H9 (cell line): ENCODE results near the gene ZNF708. TPM values are rescaled to one million over a fixed set of nuclear protein-coding genes. Genes with fewer than 3 reads are reported as not detected.

ENCODE experiments used
- DNase-seq: peaks from one replicate; pipeline ENCODE4 v3.0.0-alpha.2; 2017
- H2AFZ ChIP-seq: one replicate; pipeline ENCODE4 v1.6.1; 2013; ENCODE audit warnings: mild to moderate bottlenecking, low read length, control low read depth, moderate library complexity
- H2AK5ac ChIP-seq: 2 replicates; pipeline ENCODE4 v1.6.1; 2013; ENCODE audit warnings: low read length, control low read depth, mixed read lengths; ENCODE audit not compliant: insufficient read length
- H2BK120ac ChIP-seq: one replicate; pipeline ENCODE4 v1.6.1; 2013; ENCODE audit warnings: low read depth, mild to moderate bottlenecking, low read length, control low read depth, inconsistent platforms; ENCODE audit not compliant: poor library complexity, severe bottlenecking
- H2BK12ac ChIP-seq: 2 replicates; pipeline ENCODE4 v1.6.1; 2013; ENCODE audit warnings: low read length, control low read depth, mixed read lengths, low read depth; ENCODE audit not compliant: insufficient read length
- H2BK15ac ChIP-seq: 2 replicates; pipeline ENCODE4 v1.6.1; 2013; ENCODE audit warnings: low read depth, low read length, control low read depth
- H2BK20ac ChIP-seq: one replicate; pipeline ENCODE4 v1.6.1; 2013; ENCODE audit warnings: low read depth, mild to moderate bottlenecking, low read length, control low read depth, inconsistent platforms; ENCODE audit not compliant: poor library complexity, severe bottlenecking
- H2BK5ac ChIP-seq: 2 replicates; pipeline ENCODE4 v1.6.1; 2013; ENCODE audit warnings: low read length, control low read depth, mixed read lengths; ENCODE audit not compliant: insufficient read length
- H3K14ac ChIP-seq: 2 replicates; pipeline ENCODE4 v1.6.1; 2013; ENCODE audit warnings: low read length, control low read depth; ENCODE audit not compliant: insufficient read depth
- H3K18ac ChIP-seq: 2 replicates; pipeline ENCODE4 v1.6.1; 2013; ENCODE audit warnings: low read depth, mild to moderate bottlenecking, mixed read lengths, low read length, control low read depth; ENCODE audit not compliant: insufficient read length
- H3K23ac ChIP-seq: 2 replicates; pipeline ENCODE4 v1.6.1; 2013; ENCODE audit warnings: low read length, control low read depth, mixed read lengths, low read depth; ENCODE audit not compliant: insufficient read length
- H3K23me2 ChIP-seq: 2 replicates; pipeline ENCODE4 v1.6.1; 2013; ENCODE audit warnings: low read depth, mild to moderate bottlenecking, mixed read lengths, low read length, control low read depth; ENCODE audit not compliant: insufficient read length, poor library complexity, severe bottlenecking
- H3K27ac ChIP-seq: 2 replicates; pipeline ENCODE4 v1.5.1; 2013; ENCODE audit warnings: low read length, control low read depth, mixed read lengths, low read depth; ENCODE audit not compliant: insufficient read length
- H3K27me3 ChIP-seq: 2 replicates; pipeline ENCODE4 v1.6.1; 2013; ENCODE audit warnings: low read length, control low read depth, inconsistent platforms; ENCODE audit not compliant: insufficient read depth
- H3K4ac ChIP-seq: 2 replicates; pipeline ENCODE4 v1.6.1; 2013; ENCODE audit warnings: low read depth, mild to moderate bottlenecking, control low read depth, inconsistent platforms, low read length, moderate library complexity
- H3K4me1 ChIP-seq: 2 replicates; pipeline ENCODE4 v1.6.1; 2013; ENCODE audit warnings: low read length, control low read depth, inconsistent platforms; ENCODE audit not compliant: insufficient read depth
- H3K4me2 ChIP-seq: 2 replicates; pipeline ENCODE4 v1.6.1; 2013; ENCODE audit warnings: low read length, control low read depth, mixed read lengths; ENCODE audit not compliant: insufficient read length, insufficient read depth
- H3K56ac ChIP-seq: 2 replicates; pipeline ENCODE4 v1.6.1; 2013; ENCODE audit warnings: low read depth, mild to moderate bottlenecking, mixed read lengths, low read length, control low read depth; ENCODE audit not compliant: insufficient read length
- H3K79me1 ChIP-seq: 2 replicates; pipeline ENCODE4 v1.6.1; 2013; ENCODE audit warnings: low read depth, mild to moderate bottlenecking, moderate library complexity, low read length, control low read depth, inconsistent platforms; ENCODE audit not compliant: insufficient read depth, poor library complexity, severe bottlenecking
- H3K79me2 ChIP-seq: 2 replicates; pipeline ENCODE4 v1.6.1; 2013; ENCODE audit warnings: low read length, control low read depth, inconsistent platforms; ENCODE audit not compliant: insufficient read depth
- H3K9ac ChIP-seq: 2 replicates; pipeline ENCODE4 v1.6.1; 2013; ENCODE audit warnings: low read length, control low read depth, mixed read lengths; ENCODE audit not compliant: insufficient read length; ENCODE audit errors: extremely low read depth
- H3K9me3 ChIP-seq: one replicate; pipeline ENCODE4 v1.6.1; 2013; ENCODE audit warnings: low read depth, low read length, inconsistent platforms; ENCODE audit not compliant: control insufficient read depth
- H3T11ph ChIP-seq: one replicate; pipeline ENCODE4 v1.6.1; 2013; ENCODE audit warnings: mild to moderate bottlenecking, low read length, control low read depth, inconsistent platforms
- H4K20me1 ChIP-seq: one replicate; pipeline ENCODE4 v1.6.1; 2013; ENCODE audit not compliant: control insufficient read depth, insufficient read length, insufficient read depth
- H4K5ac ChIP-seq: 2 replicates; pipeline ENCODE4 v1.6.1; 2013; ENCODE audit warnings: low read depth, mild to moderate bottlenecking, mixed read lengths, low read length, control low read depth; ENCODE audit not compliant: insufficient read length
- H4K8ac ChIP-seq: replicated peaks from 2 replicates; pipeline ENCODE4 v1.6.1; 2013; ENCODE audit warnings: low read length, control low read depth, mixed read lengths, low read depth; ENCODE audit not compliant: insufficient read length
- H4K91ac ChIP-seq: 2 replicates; pipeline ENCODE4 v1.6.1; 2013; ENCODE audit warnings: low read depth, mild to moderate bottlenecking, moderate library complexity, mixed read lengths, low read length, control low read depth; ENCODE audit not compliant: insufficient read length
- H3K27ac Mint-ChIP-seq, 3 experiments: 2 replicates in 2 of 3; 3 replicates in 1 of 3; pipeline ENCODE4 v1.8.0; 2020 to 2021; ENCODE audit warnings: mixed read lengths in 3 of 3, mild to moderate bottlenecking in 1 of 3, moderate library complexity in 1 of 3
- H3K27me3 Mint-ChIP-seq: 2 replicates; pipeline ENCODE4 v1.8.0; 2021; ENCODE audit warnings: low read depth, mild to moderate bottlenecking, moderate library complexity, mixed read lengths
- H3K36me3 Mint-ChIP-seq, 3 experiments: 2 replicates in 2 of 3; 3 replicates in 1 of 3; pipeline ENCODE4 v1.8.0; 2020 to 2021; ENCODE audit warnings: low read depth in 3 of 3, mixed read lengths in 3 of 3; ENCODE audit not compliant: insufficient read depth in 1 of 3
- H3K4me1 Mint-ChIP-seq, 2 experiments: 2 replicates each; pipeline ENCODE4 v1.8.0; 2020; ENCODE audit warnings: mixed read lengths in 2 of 2
- H3K4me3 Mint-ChIP-seq, 2 experiments: 2 replicates in 1 of 2; 3 replicates in 1 of 2; pipeline ENCODE4 v1.8.0; 2020 to 2021; ENCODE audit warnings: mild to moderate bottlenecking in 2 of 2, mixed read lengths in 2 of 2, moderate library complexity in 1 of 2
- H3K9me3 Mint-ChIP-seq, 2 experiments: 2 replicates in 1 of 2; 3 replicates in 1 of 2; pipeline ENCODE4 v1.8.0; 2020; ENCODE audit warnings: mild to moderate bottlenecking in 2 of 2, mixed read lengths in 2 of 2, moderate library complexity in 1 of 2
- WGBS: extraction: QIAGEN DNeasy Blood & Tissue Kit; methylation state at CpG from one replicate; pipeline ENCODE4 v1.1.7; 2013; ENCODE audit warnings: missing lambda C conversion rate, low lambda C conversion rate, mixed read lengths; ENCODE audit not compliant: insufficient read length; ENCODE audit errors: extremely low coverage; 5-methylcytosine and 5-hydroxymethylcytosine counted together
- total RNA-seq: library from RNA; stranded (reverse); gene quantifications from 2 replicates; pipeline ENCODE4 v1.2.1, GENCODE V29; 2021
- TF ChIP-seq, protein P1 (sequence below): fragments of 200-600 bp; sonication (generic); conservative IDR thresholded peaks from 3 replicates; pipeline ENCODE4 v1.8.0; 2021; ENCODE audit warnings: antibody characterized with exemption, mild to moderate bottlenecking

The ZNF708 gene
- total RNA-seq, 1 experiment from 2014 or later = 34.4 TPM

DNA sequence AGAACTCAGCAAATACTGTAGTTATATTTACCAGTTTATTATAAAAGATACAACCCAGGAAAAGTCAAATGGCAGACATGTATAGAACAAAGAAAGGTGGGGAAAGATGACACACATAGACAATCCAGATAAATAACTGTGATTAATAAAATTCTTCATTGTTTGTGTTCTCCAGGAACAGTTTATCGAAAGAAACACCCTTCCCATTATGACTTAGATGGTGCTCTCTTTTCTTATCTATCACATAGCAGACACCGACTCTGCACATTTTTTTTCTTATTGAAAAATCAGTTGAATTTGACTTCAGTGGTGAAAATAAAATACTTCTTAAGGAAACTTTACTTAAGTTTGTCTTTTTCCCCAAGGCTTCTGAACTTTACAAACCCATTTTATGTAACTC, 6.2 kb downstream of the ZNF708 start:
- H2BK15ac ChIP-seq = no peak overlapping the region
- no peak overlapping the region for H3K56ac ChIP-seq
- H3K27ac ChIP-seq = no peak overlapping the region
- peaks cover 31 to 37% (median 31%) of the 10 kb centered on the region in 3 experiments for H3K36me3 Mint-ChIP-seq
- peak overlapping the region in 2 of 3 experiments; percentile 90; a peak in 5 of 7 replicates for H3K27ac Mint-ChIP-seq
- no peak overlapping the region for H3K4me3 Mint-ChIP-seq
- H3K9ac ChIP-seq = no peak overlapping the region
- H3K79me2 ChIP-seq = peaks cover 27% of the 10 kb centered on the region; the same call in 1 of the 2 replicates
- no peak overlapping the region for H3T11ph ChIP-seq
- no CpG with 5 or more reads among the region's 2 CpGs for WGBS
- no peaks in the 10 kb centered on the region; the same call in 1 of the 2 replicates for H3K27me3 Mint-ChIP-seq
- no peaks in the 10 kb centered on the region for H3K9me3 ChIP-seq
- H2BK120ac ChIP-seq = no peak overlapping the region
- H2AFZ ChIP-seq = no peak overlapping the region
- no peak overlapping the region for H2AK5ac ChIP-seq
- H3K9me3 Mint-ChIP-seq = peaks cover 13 to 16% of the 10 kb centered on the region in 2 experiments
- no peaks in the 10 kb centered on the region for H3K27me3 ChIP-seq
- H4K5ac ChIP-seq = no peak overlapping the region
- no peak overlapping the region for H4K91ac ChIP-seq
- H2BK12ac ChIP-seq = no peak overlapping the region
- no peak overlapping the region for H3K14ac ChIP-seq
- no peak for DNase-seq
- H4K8ac ChIP-seq = no peak overlapping the region
- no peaks in the 10 kb centered on the region for H4K20me1 ChIP-seq
- H3K79me1 ChIP-seq = peaks cover 9% of the 10 kb centered on the region
- no peak overlapping the region for H3K18ac ChIP-seq
- peaks cover 54 to 55% of the 10 kb centered on the region in 2 experiments for H3K4me1 Mint-ChIP-seq
- H3K23ac ChIP-seq = no peak overlapping the region
- TF ChIP-seq, protein P1, sequence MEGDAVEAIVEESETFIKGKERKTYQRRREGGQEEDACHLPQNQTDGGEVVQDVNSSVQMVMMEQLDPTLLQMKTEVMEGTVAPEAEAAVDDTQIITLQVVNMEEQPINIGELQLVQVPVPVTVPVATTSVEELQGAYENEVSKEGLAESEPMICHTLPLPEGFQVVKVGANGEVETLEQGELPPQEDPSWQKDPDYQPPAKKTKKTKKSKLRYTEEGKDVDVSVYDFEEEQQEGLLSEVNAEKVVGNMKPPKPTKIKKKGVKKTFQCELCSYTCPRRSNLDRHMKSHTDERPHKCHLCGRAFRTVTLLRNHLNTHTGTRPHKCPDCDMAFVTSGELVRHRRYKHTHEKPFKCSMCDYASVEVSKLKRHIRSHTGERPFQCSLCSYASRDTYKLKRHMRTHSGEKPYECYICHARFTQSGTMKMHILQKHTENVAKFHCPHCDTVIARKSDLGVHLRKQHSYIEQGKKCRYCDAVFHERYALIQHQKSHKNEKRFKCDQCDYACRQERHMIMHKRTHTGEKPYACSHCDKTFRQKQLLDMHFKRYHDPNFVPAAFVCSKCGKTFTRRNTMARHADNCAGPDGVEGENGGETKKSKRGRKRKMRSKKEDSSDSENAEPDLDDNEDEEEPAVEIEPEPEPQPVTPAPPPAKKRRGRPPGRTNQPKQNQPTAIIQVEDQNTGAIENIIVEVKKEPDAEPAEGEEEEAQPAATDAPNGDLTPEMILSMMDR = no peak
- H3K4ac ChIP-seq = no peak overlapping the region
- H3K4me2 ChIP-seq = no peak overlapping the region
- no peak overlapping the region for H2BK5ac ChIP-seq
- H3K23me2 ChIP-seq = no peaks in the 10 kb centered on the region
- no peaks in the 10 kb centered on the region; the same call in 1 of the 2 replicates for H3K4me1 ChIP-seq
- no peak overlapping the region for H2BK20ac ChIP-seq
